Activated CD4-positive, alpha-beta T cell treated with anti-CD3 and anti-CD28 coated beads for 36 hours (primary cell): ENCODE results near the gene PDCD11. TPM values are rescaled to one million over a fixed set of nuclear protein-coding genes. Genes with fewer than 3 reads are reported as not detected.
A peak's percentile ranks its signal among the peaks of the same experiment; 100 is the strongest.

ENCODE experiments used
- ATAC-seq: fragments of 200-7000 bp; cut with Tn5 transposase; one replicate; pipeline ENCODE4 v1.10.0; 2021; ENCODE audit warnings: mild to moderate bottlenecking, moderate library complexity
- CTCF ChIA-PET: fragments of 350-600 bp; sonication (Branson Sonifier 250); formaldehyde crosslinking; loops from one replicate; lab custom pipeline; 2021; ENCODE audit warnings: antibody characterized with exemption; lab: Charles Lee
- POLR2A ChIA-PET: fragments of 350-600 bp; sonication (Branson Sonifier 250); formaldehyde crosslinking; loops from one replicate; lab custom pipeline; 2021; ENCODE audit warnings: antibody characterized with exemption, inconsistent platforms; lab: Charles Lee
- DNase-seq: peaks from one replicate; pipeline ENCODE4 v3.0.0-alpha.2; 2020
- H3K27ac Mint-ChIP-seq: one replicate; pipeline ENCODE4 v1.8.0; 2021; ENCODE audit warnings: mixed read lengths
- H3K27me3 Mint-ChIP-seq: one replicate; pipeline ENCODE4 v1.8.0; 2021; ENCODE audit warnings: mixed read lengths
- H3K36me3 Mint-ChIP-seq: one replicate; pipeline ENCODE4 v1.8.0; 2021; ENCODE audit warnings: low read depth, mixed read lengths
- H3K4me1 Mint-ChIP-seq: one replicate; pipeline ENCODE4 v1.8.0; 2021; ENCODE audit warnings: mixed read lengths
- H3K4me3 Mint-ChIP-seq: one replicate; pipeline ENCODE4 v1.8.0; 2021; ENCODE audit warnings: mild to moderate bottlenecking, moderate library complexity, mixed read lengths
- H3K9me3 Mint-ChIP-seq: one replicate; pipeline ENCODE4 v1.8.0; 2021; ENCODE audit warnings: low read depth, mixed read lengths
- intact Hi-C, 2 experiments: fragments of 100-400 bp; cut with DNase I in 1 of 2; cut with micrococcal nuclease in 1 of 2; formaldehyde crosslinking; loops; one replicate each; pipeline versions ENCODE4 v1.14.2 to v1.15.1; 2022 to 2024; cut with DNase I, micrococcal nuclease
- microRNA-seq: library from miRNA; unstranded; fragments of <30 nt; microRNA quantifications from one replicate; pipeline ENCODE4 v1.2.0, GENCODE V29; 2021; ENCODE audit warnings: borderline replicate concordance
- total RNA-seq, 2 experiments: library from RNA; stranded (reverse); gene quantifications; one replicate each; pipeline ENCODE4 v1.2.3, GENCODE V29; 2021

The PDCD11 gene
- total RNA-seq, 2 experiments from 2014 or later, result 60.6 to 73.8 TPM

GRCh38 chr10:103491729-103492364 lies 95.4 kb downstream of the PDCD11 start:
- intact Hi-C loops, result loop anchor here in 1 of 2 experiments (5.0 kb wide), 1 partner anchor 90 kb away; no protein-coding TSS in a partner anchor
- Mint-ChIP-seq H3K27me3 (peaks cover 32% of the 10 kb centered on the region), H3K4me1 (peaks cover 25% of the 10 kb centered on the region), H3K9me3 (no peaks in the 10 kb centered on the region), H3K36me3 (no peaks in the 10 kb centered on the region), H3K4me3 (no peak overlapping the region), H3K27ac (peak overlapping the region; percentile 16)
- ChIA-PET POLR2A (no interaction called here), CTCF (interaction anchor here (0.9 to 1.3 kb wide), 3 partner anchors 10 to 139 kb away, joined by 3 to 4 read pairs (median 3); no protein-coding TSS in a partner anchor)
- DNase-seq (no peak), ATAC-seq (no peak)

GRCh38 chr10:103492655-103493261 lies 96.3 kb downstream of the PDCD11 start:
- DNase-seq, result no peak
- ChIA-PET CTCF (interaction anchor here (0.6 to 1.3 kb wide), 9 partner anchors 9 to 672 kb away, joined by 3 to 5 read pairs (median 3); partner anchors contain the start of gene CNNM2), POLR2A (interaction anchor here (0.5 kb wide), 1 partner anchor 151 kb away, joined by 3 read pairs; no protein-coding TSS in a partner anchor)
- no peak for ATAC-seq
- H3K27me3 Mint-ChIP-seq, result peaks cover 39% of the 10 kb centered on the region
- no peaks in the 10 kb centered on the region for H3K9me3 Mint-ChIP-seq
- peak overlapping the region; percentile 73 for H3K4me3 Mint-ChIP-seq
- no peak overlapping the region for H3K27ac Mint-ChIP-seq
- intact Hi-C loops, result loop anchor here in 1 of 2 experiments (5.0 kb wide), 1 partner anchor 90 kb away; no protein-coding TSS in a partner anchor
- peaks cover 25% of the 10 kb centered on the region for H3K4me1 Mint-ChIP-seq
- H3K36me3 Mint-ChIP-seq, result no peaks in the 10 kb centered on the region

GRCh38 chr10:103493362-103493915 lies 97.0 kb downstream of the PDCD11 start, which contains the start of gene NEURL1:
Gene NEURL1, plus strand, starts transcription at chr10:103493705. Its CDS starts 683 bp downstream, at chr10:103494388.
- intact Hi-C loops, result loop anchor here in 1 of 2 experiments (5.0 kb wide), 1 partner anchor 89 kb away; no protein-coding TSS in a partner anchor
- DNase-seq (peak; percentile 56), ATAC-seq (peak; percentile 12)
- H3K27ac Mint-ChIP-seq, result no peak within 1 kb of the TSS
- ChIA-PET POLR2A (interaction anchor here (0.5 kb wide), 1 partner anchor 152 kb away, joined by 3 read pairs; no protein-coding TSS in a partner anchor), CTCF (interaction anchor here (0.6 to 1.3 kb wide), 7 partner anchors 10 to 672 kb away, joined by 3 to 5 read pairs (median 3); partner anchors contain the start of gene CNNM2)
- peak within 1 kb of the TSS; percentile 73 for H3K4me3 Mint-ChIP-seq
- H3K4me1 Mint-ChIP-seq, result peaks cover 25% of the 10 kb centered on the region
- no peaks in the 10 kb centered on the region for H3K36me3 Mint-ChIP-seq
- peaks cover 40% of the 10 kb centered on the region for H3K27me3 Mint-ChIP-seq
- H3K9me3 Mint-ChIP-seq, result no peaks in the 10 kb centered on the region

- H3K9me3 Mint-ChIP-seq, result no peaks in the 10 kb centered on the region
- ATAC-seq, result peak; percentile 18
- ChIA-PET CTCF (interaction anchor here (0.7 to 1.2 kb wide), 2 partner anchors 10 to 576 kb away, joined by 3 to 4 read pairs; partner anchors contain the start of gene CNNM2), POLR2A (no interaction called here)
- peak overlapping the region; percentile 45 for H3K4me3 Mint-ChIP-seq
- H3K27ac Mint-ChIP-seq, result no peak overlapping the region
- H3K36me3 Mint-ChIP-seq, result no peaks in the 10 kb centered on the region
- peaks cover 25% of the 10 kb centered on the region for H3K4me1 Mint-ChIP-seq
- peaks cover 42% of the 10 kb centered on the region for H3K27me3 Mint-ChIP-seq
- intact Hi-C loops, result loop anchor here in 1 of 2 experiments (2.0 to 5.0 kb wide), 2 partner anchors 88 to 185 kb away; no protein-coding TSS in a partner anchor
- peak; percentile 60 for DNase-seq
Measured at GRCh38 chr10:103493916-103494877, 97.8 kb downstream of the PDCD11 start.

GRCh38 chr10:103495321-103495720 lies 98.9 kb downstream of the PDCD11 start:
- ATAC-seq (no peak), DNase-seq (no peak)
- Mint-ChIP-seq H3K4me1 (peaks cover 22% of the 10 kb centered on the region), H3K27ac (no peak overlapping the region), H3K36me3 (no peaks in the 10 kb centered on the region), H3K9me3 (no peaks in the 10 kb centered on the region), H3K27me3 (peaks cover 47% of the 10 kb centered on the region), H3K4me3 (no peak overlapping the region)
- ChIA-PET POLR2A (no interaction called here), CTCF (interaction anchor here (0.5 to 1.1 kb wide), 7 partner anchors 10 to 167 kb away, joined by 3 to 6 read pairs (median 4); no protein-coding TSS in a partner anchor)
- intact Hi-C loops, result loop anchor here in 1 of 2 experiments (2.0 kb wide), 1 partner anchor 183 kb away; no protein-coding TSS in a partner anchor

Small RNAs within 50 kb of the gene (microRNA-seq; reads per million reads assigned to microRNA genes)
- 2,673 reads per million, percentile 91 among the genes with 10 or more reads in this experiment for gene MIR1307

Other genes starting within 250 kb of the PDCD11 start
- gene NT5C2, start 203.4 kb upstream of the PDCD11 start, total RNA-seq, result 10 to 100 TPM; 46.4 to 46.5 TPM
- gene RPEL1, start 150.7 kb upstream of the PDCD11 start, total RNA-seq, result not detected
- under 1 TPM; 0.32 to 0.35 TPM for gene INA, start 119.5 kb upstream of the PDCD11 start, total RNA-seq
- 10 to 100 TPM; 10.4 to 14.8 TPM for gene PCGF6, start 45.5 kb upstream of the PDCD11 start, total RNA-seq
- gene TAF5, start 28.6 kb upstream of the PDCD11 start, total RNA-seq, result 10 to 100 TPM; 11.2 to 11.4 TPM
- 100 to 1,000 TPM; 377 to 447 TPM for gene ATP5MK, start 151 bp upstream of the PDCD11 start, total RNA-seq
- 10 to 100 TPM; 10.1 to 12.0 TPM for gene CALHM2, start 55.7 kb downstream of the PDCD11 start, total RNA-seq
- not detected for gene CALHM1, start 62.3 kb downstream of the PDCD11 start, total RNA-seq
- gene CALHM3, start 82.6 kb downstream of the PDCD11 start, total RNA-seq, result not detected
- 1 to 10 TPM; 2.3 to 2.4 TPM for gene NEURL1, start 97.1 kb downstream of the PDCD11 start, total RNA-seq